ENCODE measurements around the gene PI16.

Gene PI16

DNA sequence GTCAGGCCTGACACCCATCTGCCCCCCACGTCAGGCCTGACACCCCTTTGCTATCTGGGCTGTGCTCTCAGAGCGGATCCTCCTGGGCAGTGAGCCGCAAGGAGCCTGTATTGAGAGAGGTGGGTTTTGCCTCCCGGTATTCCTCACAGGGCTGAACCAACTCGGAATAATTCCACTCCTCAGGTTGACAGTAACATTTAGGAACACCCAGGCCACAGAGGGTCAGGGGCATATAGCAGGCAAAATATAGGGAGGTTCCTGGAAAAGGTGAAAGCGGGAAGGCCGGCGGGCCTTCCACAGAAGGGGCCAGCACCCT, 44.1 kb downstream of the PI16 start:
- DNase-seq (ENCODE audit: low read depth): no peak
- no peak for TF ChIP-seq MYC (IDR thresholded peaks at IDR 0.05; ENCODE audit: low read depth, low read length)
- TF ChIP-seq, protein P1, sequence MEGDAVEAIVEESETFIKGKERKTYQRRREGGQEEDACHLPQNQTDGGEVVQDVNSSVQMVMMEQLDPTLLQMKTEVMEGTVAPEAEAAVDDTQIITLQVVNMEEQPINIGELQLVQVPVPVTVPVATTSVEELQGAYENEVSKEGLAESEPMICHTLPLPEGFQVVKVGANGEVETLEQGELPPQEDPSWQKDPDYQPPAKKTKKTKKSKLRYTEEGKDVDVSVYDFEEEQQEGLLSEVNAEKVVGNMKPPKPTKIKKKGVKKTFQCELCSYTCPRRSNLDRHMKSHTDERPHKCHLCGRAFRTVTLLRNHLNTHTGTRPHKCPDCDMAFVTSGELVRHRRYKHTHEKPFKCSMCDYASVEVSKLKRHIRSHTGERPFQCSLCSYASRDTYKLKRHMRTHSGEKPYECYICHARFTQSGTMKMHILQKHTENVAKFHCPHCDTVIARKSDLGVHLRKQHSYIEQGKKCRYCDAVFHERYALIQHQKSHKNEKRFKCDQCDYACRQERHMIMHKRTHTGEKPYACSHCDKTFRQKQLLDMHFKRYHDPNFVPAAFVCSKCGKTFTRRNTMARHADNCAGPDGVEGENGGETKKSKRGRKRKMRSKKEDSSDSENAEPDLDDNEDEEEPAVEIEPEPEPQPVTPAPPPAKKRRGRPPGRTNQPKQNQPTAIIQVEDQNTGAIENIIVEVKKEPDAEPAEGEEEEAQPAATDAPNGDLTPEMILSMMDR (IDR thresholded peaks at IDR 0.05; ENCODE audit: low read depth, low read length): no peak
- no peak for TF ChIP-seq POLR2A (IDR thresholded peaks at IDR 0.05; ENCODE audit: extremely low read depth, insufficient read length)
- TF ChIP-seq, protein P2, sequence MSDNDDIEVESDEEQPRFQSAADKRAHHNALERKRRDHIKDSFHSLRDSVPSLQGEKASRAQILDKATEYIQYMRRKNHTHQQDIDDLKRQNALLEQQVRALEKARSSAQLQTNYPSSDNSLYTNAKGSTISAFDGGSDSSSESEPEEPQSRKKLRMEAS (IDR thresholded peaks at IDR 0.05; ENCODE audit: low read depth, low read length): no peak
- H3K4me3 ChIP-seq (ENCODE audit: low read depth, low read length): no peak overlapping the region

DNA sequence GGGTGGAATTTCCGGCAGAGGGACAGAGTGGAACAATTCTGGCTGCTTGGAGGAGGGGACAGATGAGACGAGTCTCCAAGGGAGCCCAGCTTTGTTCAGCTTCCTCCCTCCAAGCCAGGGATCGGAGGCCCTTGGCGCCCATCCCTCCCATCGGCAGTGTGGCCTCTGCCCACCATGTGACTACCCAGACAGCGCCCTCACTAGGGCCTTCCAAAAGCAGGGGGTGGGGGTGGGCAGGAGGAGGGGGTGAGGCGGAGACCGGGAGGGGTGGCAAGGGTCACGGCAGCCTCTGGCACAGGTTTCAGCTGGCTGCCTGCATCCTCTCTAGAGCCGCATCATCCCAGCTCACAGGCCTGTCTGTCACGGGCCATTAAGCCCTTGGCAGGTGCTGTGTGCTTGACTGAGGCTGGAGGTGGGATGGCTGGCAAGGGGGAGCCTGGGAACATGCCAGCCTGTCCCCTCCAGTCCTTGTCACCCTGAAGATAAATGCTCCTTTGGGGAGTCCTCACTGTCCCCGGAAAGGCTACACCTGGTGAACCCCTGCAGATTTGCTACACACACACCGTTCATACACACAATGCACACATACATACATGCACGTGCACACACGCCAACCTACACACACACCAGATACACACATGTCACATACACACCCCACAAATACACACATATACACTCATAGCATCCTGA, 44.7 kb downstream of the PI16 start:
- TF ChIP-seq, protein P2 (IDR thresholded peaks at IDR 0.05; ENCODE audit: low read depth, low read length): no peak
- TF ChIP-seq, protein P1 (IDR thresholded peaks at IDR 0.05; ENCODE audit: low read depth, low read length): no peak
- TF ChIP-seq MYC (IDR thresholded peaks at IDR 0.05; ENCODE audit: low read depth, low read length) (no peak), POLR2A (IDR thresholded peaks at IDR 0.05; ENCODE audit: extremely low read depth, insufficient read length) (no peak)
- DNase-seq (ENCODE audit: low read depth): no peak

DNA sequence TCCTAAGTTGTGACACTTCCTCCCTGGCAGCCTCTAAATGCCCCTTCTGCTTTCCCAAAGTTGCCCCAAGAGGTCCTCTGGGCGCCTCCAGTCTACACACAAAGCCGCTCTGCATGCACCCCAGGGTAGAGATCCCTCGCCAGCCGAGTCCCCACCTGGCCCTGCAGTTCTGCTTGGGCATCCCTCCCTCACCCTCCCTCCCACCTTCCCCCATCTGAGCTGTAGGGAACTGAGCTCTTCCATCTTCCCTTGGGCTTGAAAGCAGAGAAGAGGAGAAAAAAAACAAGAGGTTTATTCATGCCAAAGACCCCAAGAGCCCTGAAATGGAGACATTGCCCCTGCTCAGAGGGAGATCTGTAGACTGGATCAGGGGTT, 45.2 kb downstream of the PI16 start:
- H3K4me3 ChIP-seq (ENCODE audit: low read depth, low read length): no peak overlapping the region
- no peak for DNase-seq (ENCODE audit: low read depth)
- TF ChIP-seq POLR2A (IDR thresholded peaks at IDR 0.05; ENCODE audit: extremely low read depth, insufficient read length) (no peak), MYC (IDR thresholded peaks at IDR 0.05; ENCODE audit: low read depth, low read length) (no peak)
- TF ChIP-seq, protein P1 (IDR thresholded peaks at IDR 0.05; ENCODE audit: low read depth, low read length): no peak
- TF ChIP-seq, protein P2 (IDR thresholded peaks at IDR 0.05; ENCODE audit: low read depth, low read length): no peak

More for the DNA sequence above, 44.7 kb downstream of the PI16 start:
- no peak overlapping the region for H3K4me3 ChIP-seq (ENCODE audit: low read depth, low read length)

DNA sequence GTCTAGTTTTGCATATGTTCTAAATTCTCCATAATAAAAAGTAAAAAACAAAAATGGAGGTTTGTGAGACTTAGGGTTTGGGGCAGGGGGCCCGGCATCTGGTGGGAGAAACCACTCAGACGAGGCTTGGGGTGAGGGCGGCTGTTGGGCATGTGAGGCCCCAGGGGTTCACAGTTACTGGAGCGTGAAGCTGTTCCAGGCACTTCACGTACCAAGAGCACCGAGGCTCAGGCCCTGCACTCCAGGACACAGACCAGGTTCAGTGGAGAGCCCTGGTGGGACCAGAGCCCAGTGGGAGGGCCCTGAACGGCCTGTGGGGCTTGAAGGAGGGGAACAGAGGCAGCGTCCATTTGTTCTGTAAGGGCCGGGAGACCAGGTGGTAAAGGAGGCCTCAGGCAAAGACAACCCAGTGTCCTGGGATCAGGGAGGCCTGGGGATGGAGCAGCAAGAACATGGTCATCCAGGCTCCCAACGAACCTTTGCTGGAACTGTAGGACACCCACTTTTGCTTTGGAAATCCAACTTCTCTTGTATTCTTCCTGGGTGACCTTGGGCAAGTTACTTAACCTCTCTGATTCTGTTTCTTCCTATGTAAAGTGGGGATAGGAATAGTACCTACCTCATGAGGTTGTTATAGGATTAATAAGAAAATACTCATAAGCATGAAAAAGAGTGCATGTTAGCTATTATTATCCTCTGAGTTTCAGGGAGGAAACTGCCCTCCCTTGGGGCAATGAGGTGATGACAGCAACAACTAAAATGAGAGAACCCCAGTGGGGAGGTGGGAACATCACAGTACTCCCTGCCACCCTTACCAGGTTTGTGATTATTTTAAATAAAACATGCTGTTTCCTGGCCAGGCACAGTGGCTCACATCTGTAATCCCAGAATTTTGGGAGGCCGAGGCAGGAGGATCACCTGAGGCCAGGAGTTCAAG, 49.8 kb downstream of the PI16 start:
- no peak overlapping the region for H3K4me3 ChIP-seq (ENCODE audit: low read depth, low read length)
- peak; percentile 32 for DNase-seq (ENCODE audit: low read depth)
- TF ChIP-seq, protein P1 (IDR thresholded peaks at IDR 0.05; ENCODE audit: low read depth, low read length): no peak
- TF ChIP-seq POLR2A (IDR thresholded peaks at IDR 0.05; ENCODE audit: extremely low read depth, insufficient read length) (no peak), MYC (IDR thresholded peaks at IDR 0.05; ENCODE audit: low read depth, low read length) (no peak)
- TF ChIP-seq, protein P2 (IDR thresholded peaks at IDR 0.05; ENCODE audit: low read depth, low read length): no peak

DNA sequence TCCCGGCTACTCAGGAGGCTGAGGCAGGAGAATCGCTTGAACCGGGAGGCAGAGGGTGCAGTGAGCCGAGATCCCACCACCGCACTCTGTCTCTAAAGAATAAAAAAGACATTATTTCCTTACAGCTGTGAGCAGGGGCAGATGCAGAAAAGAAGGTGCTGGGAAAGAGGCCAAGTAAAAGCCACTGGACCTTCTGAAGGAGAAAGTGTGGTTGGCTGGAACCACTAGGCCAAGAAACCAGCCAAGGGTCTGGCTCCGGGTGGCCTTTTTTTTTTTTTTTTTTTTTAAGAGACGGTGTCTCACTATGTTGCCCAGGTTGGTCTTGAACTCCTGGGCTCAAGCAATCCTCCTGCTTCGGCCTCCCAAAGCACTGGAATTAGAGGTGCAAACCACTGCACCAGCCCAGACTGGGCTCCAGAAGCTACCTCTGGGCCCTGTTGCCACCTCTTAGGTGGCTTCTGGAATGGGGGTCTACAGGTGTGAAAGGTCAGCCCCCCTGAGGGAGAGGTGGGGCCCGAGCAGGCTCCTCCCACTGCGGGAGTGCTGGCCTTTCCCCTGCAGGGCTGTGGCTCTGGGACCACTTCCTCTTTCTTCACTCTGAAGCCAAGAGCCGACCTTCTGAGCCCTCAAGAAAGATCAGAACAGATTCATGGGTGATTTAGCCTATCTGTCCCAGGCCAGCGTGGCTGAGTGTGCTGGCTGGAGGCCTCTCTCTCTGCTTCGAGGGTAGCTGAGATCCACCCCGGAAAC, 50.7 kb downstream of the PI16 start, which contains the start of gene FGD2:
Gene FGD2, plus strand, starts transcription at position 595 of the 750 bp plus-strand sequence. CDS start 163 bp downstream, outside the sequence.
- H3K4me3 ChIP-seq (ENCODE audit: low read depth, low read length): no peak within 1 kb of the TSS
- TF ChIP-seq MYC (IDR thresholded peaks at IDR 0.05; ENCODE audit: low read depth, low read length) (no peak), POLR2A (IDR thresholded peaks at IDR 0.05; ENCODE audit: extremely low read depth, insufficient read length) (no peak)
- TF ChIP-seq, protein P2 (IDR thresholded peaks at IDR 0.05; ENCODE audit: low read depth, low read length): 0 out of 2 replicates have a peak, but pooled peaks have one; percentile 37
- TF ChIP-seq, protein P1 (IDR thresholded peaks at IDR 0.05; ENCODE audit: low read depth, low read length): no peak
- peak; percentile 85 for DNase-seq (ENCODE audit: low read depth)

Data from NB4 (cell line).